ENCODE results near the gene SRPK2. TPM values are rescaled to one million over a fixed set of nuclear protein-coding genes. Genes with fewer than 3 reads are reported as not detected.

SRPK2 gene
- total and polyA plus RNA-seq, 2 of the 8 experiments (the other 6 are each of a cell fraction or from before 2014, with no cell fraction given), result 10.0 to 47.1 TPM

DNA sequence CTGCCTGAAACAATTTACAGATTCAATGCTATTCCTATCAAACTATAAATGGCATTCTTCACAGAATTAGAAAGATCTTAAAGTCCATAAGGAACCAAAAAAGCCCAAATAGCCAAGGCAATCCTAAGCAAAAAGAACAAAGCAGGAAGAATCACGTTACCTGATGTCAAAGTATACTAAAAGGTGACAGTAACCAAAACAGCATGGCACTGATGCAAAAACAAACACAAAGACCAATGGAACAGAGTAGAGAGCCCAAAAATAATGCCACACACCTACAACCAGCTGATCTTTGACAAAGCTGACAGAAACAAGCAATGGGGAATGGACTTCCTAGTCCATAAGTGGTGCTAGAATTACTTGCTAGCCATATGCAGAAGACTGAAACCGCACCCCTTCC is 208.7 kb downstream of the SRPK2 start (continued):
- TF ChIP-seq ASH2L (IDR thresholded peaks at IDR 0.05; ENCODE audit: low read length) (no peak), CTBP2 (IDR thresholded peaks at IDR 0.05; ENCODE audit: borderline replicate concordance, insufficient read depth, insufficient read length, low read length) (no peak), CBX5 (IDR thresholded peaks at IDR 0.05; ENCODE audit: low read depth, low read length) (no peak)
